ENCODE measurements around the gene ROBO4.

Gene ROBO4

DNA sequence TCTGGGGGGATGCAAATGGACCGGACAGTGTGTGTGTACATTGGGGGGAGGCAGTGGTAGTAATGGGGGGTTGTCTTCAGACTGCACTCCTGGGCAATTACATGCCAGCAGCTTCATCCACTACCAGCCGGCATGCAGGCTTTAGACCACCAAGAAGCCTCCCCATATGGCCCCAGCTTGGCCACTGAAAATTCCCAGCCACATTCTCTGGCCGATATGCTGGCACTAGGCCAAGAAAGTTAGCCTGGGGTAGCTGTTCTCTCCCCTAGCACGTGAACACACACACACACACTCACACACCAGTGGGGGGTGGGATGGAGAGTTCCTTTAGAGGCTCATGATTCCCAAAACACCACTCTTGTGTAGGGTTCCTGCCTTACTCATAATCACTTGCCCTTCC is 36.0 kb downstream of the ROBO4 start:
- Mint-ChIP-seq H3K4me1 (peaks cover 25% of the 10 kb centered on the region), H3K9me3 (no peaks in the 10 kb centered on the region), H3K4me3 (no peak overlapping the region), H3K27me3 (peaks cover 65% of the 10 kb centered on the region), H3K27ac (no peak overlapping the region)
- ATAC-seq (no peak), DNase-seq (no peak)

DNA sequence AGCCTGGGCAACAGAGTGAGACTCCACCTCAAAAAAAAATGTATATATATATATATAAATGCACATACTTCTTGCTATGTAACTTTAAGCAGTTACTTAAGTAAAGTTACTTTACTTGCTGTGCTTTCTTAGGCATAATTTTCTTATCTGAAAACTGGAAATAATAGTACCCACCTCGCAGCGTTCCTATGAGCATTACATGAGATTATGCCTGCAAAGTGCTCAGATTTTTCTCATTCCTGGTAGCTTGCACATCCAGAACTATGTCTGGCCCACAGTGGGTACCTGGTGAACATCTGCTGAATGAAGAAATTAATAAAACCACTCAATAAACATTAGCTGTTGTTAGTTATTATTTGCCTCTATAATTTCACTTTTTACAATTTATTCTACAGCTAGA is 38.5 kb downstream of the ROBO4 start:
- H3K27me3 Mint-ChIP-seq, result peaks cover 40% of the 10 kb centered on the region
- H3K9me3 Mint-ChIP-seq, result no peaks in the 10 kb centered on the region

DNA sequence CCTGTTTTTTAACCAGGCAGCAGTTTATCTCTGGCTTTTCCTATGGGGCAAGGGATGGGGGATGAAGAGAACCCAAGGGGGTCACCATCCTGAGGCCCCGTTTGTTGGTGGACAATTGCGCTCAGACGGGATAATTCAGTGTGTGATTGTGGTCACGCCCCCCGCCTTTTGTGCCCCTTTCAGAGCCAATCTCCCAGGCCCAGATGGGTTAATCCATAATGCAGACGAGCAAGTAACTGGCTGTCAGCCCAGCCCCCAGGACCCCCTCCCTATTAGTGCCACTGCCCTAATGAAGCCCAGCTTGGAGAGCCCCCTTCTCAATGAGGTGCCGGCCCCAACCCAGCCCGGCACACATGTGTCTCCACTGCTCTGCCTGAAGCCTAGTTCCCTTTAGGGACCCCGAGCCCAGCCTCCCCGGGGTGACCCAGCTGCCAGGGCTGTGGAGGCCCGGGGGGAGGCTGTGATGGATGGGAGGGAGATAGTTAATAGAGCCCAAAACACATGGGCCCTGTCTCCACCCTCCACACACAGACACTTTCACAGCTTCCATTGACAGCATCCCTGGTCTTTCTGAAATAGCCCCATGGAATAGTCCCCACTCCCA is 51.5 kb downstream of the ROBO4 start:
- Mint-ChIP-seq H3K4me1 (peaks cover 11% of the 10 kb centered on the region), H3K27me3 (peaks cover 99% of the 10 kb centered on the region), H3K4me3 (no peak overlapping the region), H3K9me3 (no peaks in the 10 kb centered on the region), H3K27ac (no peak overlapping the region)
- ATAC-seq, result no peak
- DNase-seq, result no peak

More for the DNA sequence above, 38.5 kb downstream of the ROBO4 start:
- Mint-ChIP-seq H3K4me3 (no peak overlapping the region), H3K4me1 (peaks cover 11% of the 10 kb centered on the region), H3K27ac (no peak overlapping the region)
- DNase-seq, result no peak
- ATAC-seq, result no peak

DNA sequence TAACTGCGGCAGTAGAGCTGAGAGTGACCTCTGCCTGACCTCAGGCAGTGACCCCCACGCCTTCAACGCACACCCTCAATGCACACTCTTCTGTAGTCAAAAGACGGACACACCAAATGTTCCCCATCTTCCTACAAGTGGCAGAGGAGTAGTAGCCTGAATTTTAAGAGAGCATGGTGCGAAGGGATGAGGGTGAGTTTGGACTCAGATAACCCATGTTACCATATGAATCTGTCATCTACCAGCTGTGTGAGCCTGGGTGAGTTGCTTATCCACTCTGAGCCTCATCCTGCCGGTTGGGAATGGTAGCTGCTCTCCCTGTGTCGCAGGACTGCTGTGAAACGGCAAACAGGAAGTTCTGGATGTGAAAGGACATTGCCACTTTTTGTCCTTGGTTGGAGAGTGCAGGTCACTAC is 53.0 kb downstream of the ROBO4 start:
- no peak overlapping the region for H3K4me3 Mint-ChIP-seq
- no peak overlapping the region for H3K27ac Mint-ChIP-seq
- no peaks in the 10 kb centered on the region for H3K9me3 Mint-ChIP-seq
- H3K4me1 Mint-ChIP-seq, result peaks cover 19% of the 10 kb centered on the region
- peaks cover 100% of the 10 kb centered on the region for H3K27me3 Mint-ChIP-seq
- no peak for ATAC-seq
- DNase-seq, result no peak

DNA sequence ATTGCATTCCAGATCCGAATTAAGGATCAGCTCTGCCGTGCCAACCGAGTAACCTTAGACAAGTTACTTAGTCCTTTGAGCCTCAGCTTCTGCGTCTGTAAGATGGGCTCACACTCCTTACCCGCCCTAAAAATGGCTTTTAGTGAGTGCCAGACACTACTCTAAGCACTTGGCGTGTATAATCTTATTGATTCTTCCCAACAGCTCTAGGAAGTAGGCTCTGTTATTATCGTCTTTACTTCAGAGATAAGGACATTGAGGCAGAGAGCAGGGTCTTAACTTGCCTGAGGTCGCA is 54.1 kb downstream of the ROBO4 start:
- no peaks in the 10 kb centered on the region for H3K9me3 Mint-ChIP-seq
- no peak for ATAC-seq
- no peak overlapping the region for H3K27ac Mint-ChIP-seq

DNA sequence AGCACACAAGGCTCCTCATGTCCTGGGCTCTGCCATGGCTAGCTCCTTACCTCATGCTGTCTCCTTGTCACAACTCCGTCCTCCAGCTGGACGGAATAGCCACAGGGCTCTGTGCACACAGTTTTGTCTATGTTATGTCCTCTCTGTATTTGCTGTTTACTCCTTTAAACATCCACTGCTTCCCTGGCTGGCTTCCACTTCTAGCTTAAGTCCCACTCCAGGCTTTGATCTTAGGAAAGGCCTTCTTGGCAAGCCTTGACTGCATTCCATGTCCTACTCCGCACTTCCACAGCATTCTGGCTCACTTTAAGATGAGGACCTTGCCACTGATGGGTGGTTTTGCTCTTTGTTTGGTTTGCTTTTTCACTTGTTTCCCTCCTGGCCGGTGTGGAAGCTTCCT is 55.4 kb downstream of the ROBO4 start:
- H3K4me1 Mint-ChIP-seq, result peaks cover 26% of the 10 kb centered on the region
- no peak for ATAC-seq
- no peaks in the 10 kb centered on the region for H3K9me3 Mint-ChIP-seq
- DNase-seq, result no peak
- no peak overlapping the region for H3K4me3 Mint-ChIP-seq
- H3K27me3 Mint-ChIP-seq, result peaks cover 100% of the 10 kb centered on the region
- no peak overlapping the region for H3K27ac Mint-ChIP-seq

More for the DNA sequence above, 54.1 kb downstream of the ROBO4 start:
- DNase-seq, result no peak
- H3K27me3 Mint-ChIP-seq, result peaks cover 100% of the 10 kb centered on the region
- H3K4me3 Mint-ChIP-seq, result no peak overlapping the region
- H3K4me1 Mint-ChIP-seq, result peaks cover 25% of the 10 kb centered on the region

DNA sequence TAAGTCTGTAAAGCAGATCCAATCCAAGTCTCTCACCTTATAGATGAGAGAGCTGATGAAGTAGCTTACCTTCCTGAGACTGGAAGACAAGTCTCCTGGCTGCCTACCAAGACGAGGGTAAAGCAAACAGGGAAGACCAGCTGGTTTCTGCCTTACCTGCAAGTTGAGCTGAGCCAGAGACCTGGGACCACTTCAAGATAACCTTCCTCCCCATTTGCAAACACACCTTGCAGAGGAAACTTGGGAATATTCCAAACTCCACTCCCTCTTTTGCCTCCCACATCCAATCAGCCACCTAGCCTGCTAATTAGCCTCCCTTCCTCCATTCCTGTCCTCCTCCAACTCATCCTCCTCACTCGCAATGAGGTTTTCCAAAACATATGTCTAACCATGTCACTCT is 55.8 kb downstream of the ROBO4 start:
- DNase-seq (no peak), ATAC-seq (no peak)
- Mint-ChIP-seq H3K4me3 (no peak overlapping the region), H3K27ac (no peak overlapping the region), H3K9me3 (no peaks in the 10 kb centered on the region), H3K27me3 (peaks cover 98% of the 10 kb centered on the region), H3K4me1 (peaks cover 30% of the 10 kb centered on the region)

DNA sequence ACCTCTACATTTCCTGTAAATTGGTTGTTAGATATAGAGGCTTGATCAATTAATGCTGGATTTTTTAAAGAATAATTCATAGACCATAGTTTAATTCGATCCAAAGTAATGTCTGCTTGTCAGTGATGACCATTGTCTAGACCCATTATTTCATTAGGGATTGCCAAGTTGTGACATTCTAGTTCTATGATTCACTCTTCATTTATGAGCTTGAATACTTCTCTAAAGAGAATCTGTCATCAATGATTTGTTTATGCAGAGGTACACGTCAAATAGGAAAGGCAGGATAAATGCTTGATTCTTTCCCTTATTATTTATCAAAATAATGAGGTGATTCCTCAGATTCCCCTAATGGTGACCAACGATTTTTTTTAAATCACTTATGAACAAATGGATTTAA is 56.5 kb downstream of the ROBO4 start:
- no peak overlapping the region for H3K4me3 Mint-ChIP-seq
- no peak overlapping the region for H3K27ac Mint-ChIP-seq
- ATAC-seq, result no peak
- no peaks in the 10 kb centered on the region for H3K9me3 Mint-ChIP-seq
- peaks cover 92% of the 10 kb centered on the region for H3K27me3 Mint-ChIP-seq
- H3K4me1 Mint-ChIP-seq, result peaks cover 37% of the 10 kb centered on the region
- DNase-seq, result no peak

DNA sequence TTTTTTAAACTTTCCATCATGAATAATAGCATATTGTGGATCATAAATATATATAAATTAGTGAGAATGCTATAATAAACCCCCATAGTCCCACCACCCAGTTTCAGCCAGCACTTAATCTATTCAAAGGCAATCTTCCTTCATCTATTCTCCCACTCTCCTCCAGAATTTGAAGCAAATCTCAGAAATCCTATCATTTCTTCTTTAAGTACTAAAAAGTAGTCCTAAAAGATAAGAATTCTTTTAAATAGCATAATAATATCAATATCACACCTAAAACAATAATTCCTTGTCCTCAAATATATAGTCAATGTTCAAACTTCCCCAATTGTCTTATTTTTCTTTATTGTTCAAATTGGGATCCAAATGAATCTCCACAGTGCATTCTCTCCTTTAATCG is 57.0 kb downstream of the ROBO4 start:
- no peak for ATAC-seq
- peaks cover 87% of the 10 kb centered on the region for H3K27me3 Mint-ChIP-seq
- no peak overlapping the region for H3K4me3 Mint-ChIP-seq
- H3K9me3 Mint-ChIP-seq, result no peaks in the 10 kb centered on the region
- H3K4me1 Mint-ChIP-seq, result peaks cover 40% of the 10 kb centered on the region
- DNase-seq, result no peak
- H3K27ac Mint-ChIP-seq, result no peak overlapping the region

DNA sequence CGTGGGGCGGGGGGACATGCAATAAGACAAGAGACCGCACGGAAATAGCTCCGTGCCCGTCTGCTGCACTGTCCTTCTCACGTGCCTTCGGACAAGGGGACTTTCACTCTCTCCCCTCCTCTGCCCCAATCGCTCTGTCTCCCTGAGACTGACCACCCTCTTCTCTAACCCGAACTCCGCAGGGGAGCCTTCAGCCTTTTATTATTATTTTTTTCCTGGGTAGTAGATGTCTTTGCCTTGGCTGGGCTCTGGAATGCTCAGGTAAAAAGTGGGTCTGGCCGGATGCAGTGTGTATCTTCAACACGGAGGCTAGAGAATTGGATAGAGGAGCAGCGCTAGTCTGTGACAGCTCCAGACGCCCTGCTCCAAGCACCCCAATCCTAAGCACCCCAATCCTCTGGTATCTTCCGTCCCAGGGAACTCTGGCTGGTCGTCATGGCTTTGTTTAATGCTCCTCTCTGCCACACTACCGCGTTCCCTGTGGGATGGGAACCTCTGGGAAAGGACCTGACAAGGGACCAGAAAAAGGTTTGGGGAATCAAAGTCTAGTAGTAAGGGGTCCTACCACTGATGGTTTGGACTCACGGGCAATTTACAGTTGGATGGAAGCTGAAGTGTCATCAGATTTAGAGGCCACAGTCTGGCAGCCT is 57.6 kb downstream of the ROBO4 start:
- Mint-ChIP-seq H3K4me3 (peak overlapping the region; percentile 48 to 72), H3K27me3 (peaks cover 81% of the 10 kb centered on the region), H3K9me3 (no peaks in the 10 kb centered on the region), H3K4me1 (peaks cover 40% of the 10 kb centered on the region), H3K27ac (no peak overlapping the region)
- DNase-seq (no peak), ATAC-seq (no peak)

DNA sequence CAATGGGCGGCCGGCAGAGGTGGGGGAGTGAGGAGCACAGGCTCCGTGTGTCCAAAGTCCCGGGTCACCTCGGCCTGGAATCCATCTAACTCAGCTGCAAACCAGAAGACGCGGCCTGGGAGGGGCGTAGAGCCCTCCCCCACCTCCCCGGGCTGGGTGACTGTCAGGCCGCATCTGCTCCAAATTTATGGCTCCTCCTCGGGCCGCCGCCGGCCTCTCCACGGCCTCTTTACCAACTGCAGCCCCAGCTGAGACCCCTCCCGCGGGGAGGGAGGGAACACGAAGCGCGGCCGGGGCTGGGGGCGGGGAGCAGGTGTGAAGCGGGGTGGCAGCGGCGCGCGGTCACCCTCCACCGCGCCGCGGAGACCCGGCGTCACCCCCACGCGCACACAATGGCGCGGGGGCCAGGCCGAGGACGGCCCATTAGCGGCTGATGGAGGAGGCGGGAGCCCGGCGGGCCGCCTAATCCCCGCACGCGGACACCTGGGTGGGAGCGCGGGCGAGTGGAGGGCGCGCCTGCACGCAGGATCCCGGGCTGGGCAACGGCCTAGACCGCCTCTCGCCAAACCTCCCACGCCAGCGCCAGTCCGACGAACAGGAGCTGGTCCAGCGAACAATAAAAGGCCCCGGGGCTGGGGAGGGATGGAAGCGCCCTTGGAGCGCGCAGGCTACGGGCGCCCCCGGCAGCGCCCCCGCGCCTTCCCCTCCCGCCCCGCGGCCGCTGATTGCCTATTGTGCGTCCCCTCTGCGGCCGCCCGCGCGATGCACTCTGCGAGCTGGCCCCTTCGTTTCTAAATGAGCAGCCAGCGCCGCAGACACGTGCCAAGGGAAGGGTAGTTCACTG is 58.3 kb downstream of the ROBO4 start:
- peak overlapping the region; percentile 48 to 72 for H3K4me3 Mint-ChIP-seq
- H3K27me3 Mint-ChIP-seq, result peaks cover 74% of the 10 kb centered on the region
- no peaks in the 10 kb centered on the region for H3K9me3 Mint-ChIP-seq
- peak; percentile 27 for ATAC-seq
- H3K27ac Mint-ChIP-seq, result no peak overlapping the region
- H3K4me1 Mint-ChIP-seq, result peaks cover 40% of the 10 kb centered on the region
- no peak for DNase-seq

DNA sequence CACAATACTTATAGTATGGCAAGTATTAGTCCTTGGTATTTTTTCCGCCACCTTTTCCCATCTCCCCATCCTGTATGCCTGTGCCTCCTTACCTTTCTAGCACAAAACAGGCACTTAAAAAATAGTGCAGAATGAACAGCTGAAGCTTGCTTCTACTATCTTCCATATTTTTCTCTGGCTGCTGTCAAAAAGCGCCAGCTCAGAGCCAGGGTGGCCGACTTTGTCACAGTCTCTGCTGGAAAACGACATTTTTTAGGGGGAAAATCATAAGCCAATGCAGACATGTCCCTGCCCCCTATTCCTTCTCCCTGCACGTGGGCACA is 58.9 kb downstream of the ROBO4 start:
- Mint-ChIP-seq H3K4me1 (peaks cover 40% of the 10 kb centered on the region), H3K27me3 (peaks cover 74% of the 10 kb centered on the region), H3K4me3 (peak overlapping the region; percentile 32 to 59), H3K27ac (no peak overlapping the region), H3K9me3 (no peaks in the 10 kb centered on the region)
- no peak for DNase-seq
- no peak for ATAC-seq

DNA sequence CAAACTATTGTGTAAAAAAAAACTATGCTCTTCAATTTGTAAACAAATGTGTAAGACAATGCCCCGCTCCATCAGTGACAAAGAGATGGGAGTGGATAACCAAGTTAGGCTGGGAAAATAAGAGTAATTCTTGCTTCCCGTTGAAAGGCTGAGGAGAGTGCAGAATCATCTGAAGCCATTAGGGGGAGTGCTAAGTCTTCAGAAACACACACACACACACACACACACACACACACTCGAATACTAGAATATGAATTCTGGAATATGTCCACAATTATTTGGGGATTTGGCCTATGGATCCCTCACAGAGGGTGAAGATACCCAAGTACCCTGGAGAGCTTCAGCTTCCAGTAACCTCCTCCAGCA is 60.2 kb downstream of the ROBO4 start:
- Mint-ChIP-seq H3K4me3 (no peak overlapping the region), H3K9me3 (no peaks in the 10 kb centered on the region), H3K27ac (no peak overlapping the region), H3K4me1 (peaks cover 32% of the 10 kb centered on the region), H3K27me3 (peaks cover 74% of the 10 kb centered on the region)
- ATAC-seq (peak; percentile 47), DNase-seq (no peak)

DNA sequence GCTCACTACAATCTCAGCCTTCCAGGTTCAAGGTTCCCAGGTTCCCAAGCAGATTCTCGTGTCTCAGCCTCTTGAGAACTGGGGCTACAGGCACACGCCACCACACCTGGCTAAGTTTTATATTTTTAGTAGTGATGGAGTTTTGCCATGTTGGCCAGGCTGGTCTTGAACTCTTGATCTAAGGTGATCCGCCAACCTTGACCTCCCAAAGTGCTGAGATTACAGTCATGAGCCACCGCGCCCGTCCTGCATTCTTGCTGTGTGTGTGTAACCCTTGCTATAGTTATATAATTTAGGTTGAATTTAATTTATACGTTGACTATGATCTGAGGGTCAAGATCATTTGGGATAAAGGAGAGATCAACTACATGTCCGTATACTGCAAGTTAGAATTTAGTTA is 61.7 kb downstream of the ROBO4 start:
- Mint-ChIP-seq H3K27ac (peak overlapping the region in 1 of 2 donors; percentile 55), H3K27me3 (peaks cover 68% of the 10 kb centered on the region), H3K4me3 (peak overlapping the region; percentile 57 to 78), H3K4me1 (peaks cover 33% of the 10 kb centered on the region), H3K9me3 (no peaks in the 10 kb centered on the region)
- no peak for DNase-seq
- no peak for ATAC-seq

DNA sequence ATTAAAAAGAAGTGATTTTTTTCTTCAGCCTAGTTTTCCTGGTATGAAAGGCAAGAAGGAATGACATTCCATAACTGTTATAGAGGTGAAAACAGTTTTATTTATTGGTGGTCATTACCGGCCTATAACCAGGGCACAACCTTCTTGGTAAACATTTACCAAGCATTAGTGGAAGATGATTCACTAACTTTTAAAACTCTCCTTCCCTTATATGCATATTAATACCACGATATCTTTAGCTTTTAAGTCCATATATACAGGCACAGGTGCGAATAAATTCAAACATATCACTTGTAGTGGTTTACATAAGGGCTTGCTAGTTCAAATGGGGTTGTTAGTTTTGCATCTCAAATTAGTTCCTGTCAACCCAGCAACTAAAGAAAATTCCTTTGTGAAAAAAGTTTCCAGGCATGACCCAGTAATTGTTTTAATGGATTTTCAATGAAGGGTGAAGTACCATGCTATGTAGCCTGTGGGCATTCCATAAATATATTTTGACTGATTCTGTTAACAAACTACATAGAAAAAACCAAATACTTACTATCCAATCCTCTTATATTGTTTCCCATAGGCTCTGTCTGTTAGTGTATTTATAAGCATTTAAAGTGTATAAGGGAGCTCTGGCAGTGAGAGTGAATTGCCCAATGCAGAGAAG is 63.0 kb downstream of the ROBO4 start:
- peaks cover 25% of the 10 kb centered on the region for H3K4me1 Mint-ChIP-seq
- H3K9me3 Mint-ChIP-seq, result no peaks in the 10 kb centered on the region
- DNase-seq (no peak), ATAC-seq (no peak)
- no peak overlapping the region for H3K27ac Mint-ChIP-seq
- H3K4me3 Mint-ChIP-seq, result no peak overlapping the region
- peaks cover 55% of the 10 kb centered on the region for H3K27me3 Mint-ChIP-seq
